Endothelial cell (in vitro differentiated cells): Measurements from ENCODE around the gene SFN. TPM values are rescaled to one million over a fixed set of nuclear protein-coding genes. Genes with fewer than 3 reads are reported as not detected.
"Not testable (repeated sequence)": the region's sequence is repeated elsewhere in the genome, so short reads cannot be mapped to it uniquely, and the experiment has no call there.

Source experiments
- DNase-seq: peaks from one replicate; pipeline ENCODE4 v3.0.0; 2021; ENCODE audit warnings: low spot score
- H3K27ac Mint-ChIP-seq: one replicate; pipeline ENCODE4 v1.8.0; 2021; ENCODE audit warnings: mixed read lengths, inconsistent platforms; ENCODE audit not compliant: unreplicated experiment
- H3K27me3 Mint-ChIP-seq: one replicate; pipeline ENCODE4 v1.8.0; 2021; ENCODE audit warnings: mild to moderate bottlenecking, moderate library complexity, mixed read lengths, inconsistent platforms; ENCODE audit not compliant: unreplicated experiment
- H3K36me3 Mint-ChIP-seq: one replicate; pipeline ENCODE4 v1.8.0; 2021; ENCODE audit warnings: mild to moderate bottlenecking, low read depth, mixed read lengths, inconsistent platforms; ENCODE audit not compliant: unreplicated experiment
- H3K4me1 Mint-ChIP-seq: one replicate; pipeline ENCODE4 v1.8.0; 2021; ENCODE audit warnings: mild to moderate bottlenecking, mixed read lengths, inconsistent platforms; ENCODE audit not compliant: unreplicated experiment
- H3K4me3 Mint-ChIP-seq: one replicate; pipeline ENCODE4 v1.8.0; 2021; ENCODE audit warnings: mild to moderate bottlenecking, mixed read lengths, inconsistent platforms; ENCODE audit not compliant: unreplicated experiment
- H3K9me3 Mint-ChIP-seq: one replicate; pipeline ENCODE4 v1.8.0; 2021; ENCODE audit warnings: mixed read lengths, inconsistent platforms; ENCODE audit not compliant: unreplicated experiment
- total RNA-seq: library from RNA; stranded (reverse); fragmentation: NEBNext Ultra II Directional; extraction: Animal tissue kit (Norgen Biotek cat#: 25700); gene quantifications from one replicate; pipeline ENCODE4 v1.2.1, GENCODE V29; 2021; ENCODE audit not compliant: unreplicated experiment
- TF ChIP-seq, protein P1 (sequence below): fragments of 200-600 bp; sonication (generic); IDR thresholded peaks from one replicate; pipeline ENCODE4 v1.5.0; 2021; ENCODE audit warnings: antibody characterized with exemption; ENCODE audit not compliant: unreplicated experiment

Gene SFN
- total RNA-seq, 1 donor from 2014 or later = 0.54 TPM

DNA sequence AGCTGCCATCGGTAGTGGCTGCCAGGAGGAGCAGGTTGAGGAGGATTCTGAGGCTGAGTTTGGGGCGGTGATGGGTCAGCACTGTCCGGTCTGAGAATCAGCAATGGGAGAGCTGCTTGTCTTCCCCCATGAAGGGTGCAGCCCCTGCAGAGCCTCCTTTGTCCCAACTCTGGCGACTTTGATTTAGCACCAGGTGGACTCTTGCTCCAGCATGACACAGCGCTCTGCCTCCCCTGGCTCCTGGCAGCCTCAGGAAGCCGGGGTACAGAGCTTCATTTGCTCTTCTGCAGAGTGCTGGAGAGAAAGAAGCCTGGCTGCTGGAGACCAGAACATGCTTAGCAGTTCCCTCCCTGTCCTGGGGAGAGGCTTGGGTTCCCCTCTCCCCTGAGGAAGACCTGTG is 23.2 kb upstream of the SFN start:
- Mint-ChIP-seq H3K4me3 (no peak overlapping the region), H3K36me3 (peaks cover 17% of the 10 kb centered on the region), H3K4me1 (no peaks in the 10 kb centered on the region), H3K27ac (no peak overlapping the region), H3K27me3 (peaks cover 2% of the 10 kb centered on the region), H3K9me3 (no peaks in the 10 kb centered on the region)
- DNase-seq = no peak
- TF ChIP-seq, protein P1, sequence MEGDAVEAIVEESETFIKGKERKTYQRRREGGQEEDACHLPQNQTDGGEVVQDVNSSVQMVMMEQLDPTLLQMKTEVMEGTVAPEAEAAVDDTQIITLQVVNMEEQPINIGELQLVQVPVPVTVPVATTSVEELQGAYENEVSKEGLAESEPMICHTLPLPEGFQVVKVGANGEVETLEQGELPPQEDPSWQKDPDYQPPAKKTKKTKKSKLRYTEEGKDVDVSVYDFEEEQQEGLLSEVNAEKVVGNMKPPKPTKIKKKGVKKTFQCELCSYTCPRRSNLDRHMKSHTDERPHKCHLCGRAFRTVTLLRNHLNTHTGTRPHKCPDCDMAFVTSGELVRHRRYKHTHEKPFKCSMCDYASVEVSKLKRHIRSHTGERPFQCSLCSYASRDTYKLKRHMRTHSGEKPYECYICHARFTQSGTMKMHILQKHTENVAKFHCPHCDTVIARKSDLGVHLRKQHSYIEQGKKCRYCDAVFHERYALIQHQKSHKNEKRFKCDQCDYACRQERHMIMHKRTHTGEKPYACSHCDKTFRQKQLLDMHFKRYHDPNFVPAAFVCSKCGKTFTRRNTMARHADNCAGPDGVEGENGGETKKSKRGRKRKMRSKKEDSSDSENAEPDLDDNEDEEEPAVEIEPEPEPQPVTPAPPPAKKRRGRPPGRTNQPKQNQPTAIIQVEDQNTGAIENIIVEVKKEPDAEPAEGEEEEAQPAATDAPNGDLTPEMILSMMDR = no peak

DNA sequence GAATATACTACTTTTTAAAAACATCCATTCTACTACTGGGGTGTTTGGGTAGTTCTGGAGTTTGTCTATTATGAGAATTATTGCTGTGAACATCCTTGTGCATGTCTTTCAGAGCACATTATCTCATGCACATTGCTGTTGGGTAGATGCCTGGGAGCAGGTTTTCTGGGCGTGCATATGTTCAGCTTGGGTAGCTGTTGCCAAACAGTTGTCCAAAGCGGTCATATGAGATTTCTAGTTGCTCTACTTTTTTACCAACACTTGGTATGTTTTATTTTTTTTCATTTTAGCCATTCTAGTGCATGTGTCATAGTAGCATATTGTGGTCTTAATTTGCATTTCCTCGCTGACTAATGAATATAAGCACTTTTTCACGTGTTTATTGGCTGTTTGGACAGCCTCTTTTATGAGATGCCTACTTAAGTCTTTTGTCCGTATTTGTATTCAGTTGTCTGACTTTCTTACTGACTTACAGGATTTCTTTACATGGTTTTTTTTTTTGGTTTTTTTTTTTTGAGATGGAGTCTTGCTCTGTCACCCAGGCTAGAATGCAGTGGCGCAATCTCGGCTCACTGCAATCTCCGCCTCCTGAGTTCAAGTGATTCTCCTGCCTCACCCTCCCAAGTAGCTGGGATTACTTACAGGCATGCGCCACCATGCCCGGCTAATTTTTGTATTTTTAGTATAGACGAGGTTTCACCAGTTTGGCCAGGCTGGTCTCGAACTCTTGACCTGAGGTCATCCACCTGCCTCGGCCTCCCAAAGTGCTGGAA is 18.3 kb upstream of the SFN start:
- H3K9me3 Mint-ChIP-seq = no peaks in the 10 kb centered on the region
- H3K36me3 Mint-ChIP-seq = peaks cover 13% of the 10 kb centered on the region
- no peak for DNase-seq
- no peak overlapping the region for H3K27ac Mint-ChIP-seq
- TF ChIP-seq, protein P1 = no peak
- peaks cover 4% of the 10 kb centered on the region for H3K27me3 Mint-ChIP-seq
- H3K4me1 Mint-ChIP-seq = no peaks in the 10 kb centered on the region
- H3K4me3 Mint-ChIP-seq = no peak overlapping the region

GRCh38 chr1:26847826-26848225 is 15.1 kb upstream of the SFN start:
- not testable (repeated sequence) for H3K27me3 Mint-ChIP-seq, H3K27ac Mint-ChIP-seq, H3K4me3 Mint-ChIP-seq, H3K9me3 Mint-ChIP-seq, DNase-seq, H3K4me1 Mint-ChIP-seq
- peaks cover 28% of the 10 kb centered on the region for H3K36me3 Mint-ChIP-seq

DNA sequence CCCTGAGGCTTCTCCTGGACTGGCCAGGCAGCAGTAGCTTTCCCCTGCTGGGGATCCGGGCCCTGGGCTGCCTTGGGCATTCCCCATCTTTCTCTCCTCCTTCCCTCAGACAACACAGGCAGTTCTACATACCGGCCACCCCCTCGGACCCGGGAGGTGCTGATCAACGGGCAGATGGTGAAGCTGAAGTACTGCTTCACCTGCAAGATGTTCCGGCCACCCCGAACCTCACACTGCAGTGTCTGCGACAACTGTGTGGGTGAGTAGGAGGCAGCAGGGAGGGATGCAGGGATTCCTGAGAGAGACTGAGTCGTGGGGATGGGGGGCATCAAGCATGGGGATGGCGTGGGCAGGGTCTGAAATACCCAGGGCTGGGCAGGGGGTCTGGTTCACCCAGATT is 14.4 kb upstream of the SFN start:
- peaks cover 4% of the 10 kb centered on the region for H3K27me3 Mint-ChIP-seq
- TF ChIP-seq, protein P1 = no peak
- H3K9me3 Mint-ChIP-seq = no peaks in the 10 kb centered on the region
- H3K36me3 Mint-ChIP-seq = peaks cover 28% of the 10 kb centered on the region
- H3K4me3 Mint-ChIP-seq = no peak overlapping the region
- H3K27ac Mint-ChIP-seq = no peak overlapping the region
- no peak for DNase-seq
- no peaks in the 10 kb centered on the region for H3K4me1 Mint-ChIP-seq

- H3K4me3 Mint-ChIP-seq = no peak overlapping the region
- no peak overlapping the region for H3K27ac Mint-ChIP-seq
- no peaks in the 10 kb centered on the region for H3K4me1 Mint-ChIP-seq
- no peaks in the 10 kb centered on the region for H3K9me3 Mint-ChIP-seq
- peaks cover 4% of the 10 kb centered on the region for H3K27me3 Mint-ChIP-seq
- TF ChIP-seq, protein P1 = no peak
- DNase-seq = no peak
- peaks cover 28% of the 10 kb centered on the region for H3K36me3 Mint-ChIP-seq
Observed at GRCh38 chr1:26848941-26849774, 13.8 kb upstream of the SFN start.
